ENCODE measurements around the gene IFNLR1. TPM values are rescaled to one million over a fixed set of nuclear protein-coding genes. Genes with fewer than 3 reads are reported as not detected.

Gene IFNLR1
- total and polyA plus RNA-seq, 9 of the 15 experiments (the other 6 are each of a cell fraction or from before 2014, with no cell fraction given), result not detected

- TF ChIP-seq ZNF407 (IDR thresholded peaks at IDR 0.05; ENCODE audit: low read depth) (no peak), ZHX1 (conservative IDR thresholded peaks at IDR 0.05; ENCODE audit: low read length) (no peak), KAT2B (IDR thresholded peaks at IDR 0.05; ENCODE audit: low read depth, low read length) (no peak), PBX2 (CRISPR knock-in tag; IDR thresholded peaks at IDR 0.05; ENCODE audit: low read depth) (no peak), PBX2 (tag; conservative IDR thresholded peaks at IDR 0.05; ENCODE audit: low read depth) (no peak), ZNF57 (CRISPR knock-in tag; IDR thresholded peaks at IDR 0.05) (no peak), SAFB2 (IDR thresholded peaks at IDR 0.05; ENCODE audit: borderline replicate concordance, low read depth, low read length, severe bottlenecking) (no peak), SREBF1 (IDR thresholded peaks at IDR 0.05; ENCODE audit: borderline replicate concordance, low read depth, low read length) (no peak), MTA1 (IDR thresholded peaks at IDR 0.05; ENCODE audit: borderline replicate concordance) (no peak)
These were observed 5.0 kb downstream of the IFNLR1 start (continued) for GRCh38 chr1:24182061-24182460.

All from K562 (cell line).